HG03354 (cell line): Measurements from ENCODE around the gene EIPR1.
"Not testable (repeated sequence)": the region's sequence is repeated elsewhere in the genome, so short reads cannot be mapped to it uniquely, and the experiment has no call there.

Experiments used
- ATAC-seq: cut with Tn5 transposase; IDR thresholded peaks from one replicate; pipeline ENCODE4 v1.9.1; 2021; ENCODE audit warnings: mild to moderate bottlenecking; ENCODE audit not compliant: unreplicated experiment, poor library complexity, severe bottlenecking

The EIPR1 gene

GRCh38 chr2:3189076-3189591 is 188.5 kb downstream of the EIPR1 start:
- ATAC-seq = no peak

DNA sequence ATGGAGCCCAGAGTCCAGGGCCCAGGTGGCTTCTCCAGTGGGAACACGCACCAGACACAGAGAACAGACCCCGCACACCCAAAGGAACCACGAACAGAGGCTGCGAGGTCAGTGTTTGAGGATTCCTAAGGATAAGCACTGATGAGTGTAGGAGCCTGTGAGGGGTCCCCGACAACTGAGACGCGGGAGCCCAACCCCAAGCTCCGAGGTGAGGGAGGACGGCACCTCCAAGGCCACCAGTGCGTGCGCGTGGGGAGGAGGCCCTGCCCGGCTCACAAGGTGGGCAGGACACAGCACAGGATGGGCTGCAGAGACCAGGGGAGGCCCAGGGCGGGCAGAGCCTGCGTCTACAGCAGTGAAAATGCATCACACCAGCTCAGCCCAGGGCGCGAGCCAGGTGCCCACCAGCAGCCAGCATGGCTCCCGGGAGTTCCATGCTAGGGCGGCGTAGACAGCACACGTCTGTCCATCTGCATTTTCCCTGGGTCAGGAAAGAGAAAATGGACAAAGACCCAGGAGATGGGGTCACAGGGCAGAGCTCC is 189.1 kb downstream of the EIPR1 start:
- ATAC-seq = no peak

DNA sequence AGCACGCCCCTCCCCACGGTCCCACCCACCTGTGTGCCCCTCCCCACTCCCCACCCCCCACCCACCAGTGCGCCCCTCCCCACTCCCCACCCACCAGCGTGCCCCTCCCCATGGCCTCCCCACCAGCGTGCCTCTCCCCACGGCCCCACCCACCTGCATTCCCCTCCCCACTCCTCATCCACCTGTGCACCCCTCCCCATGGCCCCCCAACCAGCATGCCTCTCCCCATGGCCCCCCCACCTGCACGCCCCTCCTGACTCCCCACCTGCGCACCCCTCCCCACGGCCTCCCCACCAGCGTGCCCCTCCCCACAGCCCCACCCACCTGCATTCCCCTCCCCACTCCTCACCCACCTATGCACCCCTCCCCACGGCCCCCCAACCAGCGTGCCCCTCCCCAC is 190.2 kb downstream of the EIPR1 start:
- no peak for ATAC-seq

DNA sequence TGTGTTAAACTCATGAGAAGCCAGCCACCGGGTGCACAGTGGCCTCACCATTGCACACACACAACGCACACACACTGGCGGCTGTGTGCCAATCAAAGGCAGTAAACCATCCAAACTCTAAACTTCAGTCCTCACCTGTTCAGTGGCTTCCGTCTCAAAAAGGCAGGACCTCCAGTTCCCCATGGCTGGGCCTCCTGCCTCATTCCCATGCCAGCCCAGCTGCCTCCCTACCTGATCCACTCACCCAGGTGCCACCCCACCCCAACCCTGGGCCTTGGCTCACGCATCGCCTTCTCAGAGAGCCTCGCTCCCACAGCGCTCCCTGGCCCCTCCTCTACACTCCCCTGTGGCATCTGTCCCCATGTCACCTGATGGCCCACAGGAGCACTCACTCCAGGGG is 190.9 kb downstream of the EIPR1 start:
- ATAC-seq = no peak

- no peak for ATAC-seq
These were observed 191.7 kb downstream of the EIPR1 start for GRCh38 chr2:3185910-3186309.

- ATAC-seq = no peak
These were observed 192.4 kb downstream of the EIPR1 start for GRCh38 chr2:3185256-3185655.

DNA sequence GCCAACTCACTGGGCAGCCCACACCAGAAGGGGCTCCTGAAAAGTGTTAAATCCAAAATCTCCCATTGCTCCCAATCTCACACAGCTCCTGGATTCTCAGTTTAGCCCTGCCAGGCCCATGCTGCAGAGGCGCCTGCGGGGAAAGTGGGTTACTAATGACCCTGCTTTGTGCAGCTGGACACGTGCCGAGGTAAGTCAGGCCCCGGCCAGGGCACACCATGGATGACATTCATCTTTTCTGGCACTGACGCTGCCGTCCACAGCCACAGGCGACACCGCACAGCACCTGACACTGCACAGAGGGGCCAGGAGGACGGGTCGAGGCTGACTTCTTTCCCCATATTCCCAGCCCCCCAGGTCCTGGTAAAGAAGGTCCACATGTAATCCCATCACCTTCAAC is 193.5 kb downstream of the EIPR1 start:
- ATAC-seq = no peak

DNA sequence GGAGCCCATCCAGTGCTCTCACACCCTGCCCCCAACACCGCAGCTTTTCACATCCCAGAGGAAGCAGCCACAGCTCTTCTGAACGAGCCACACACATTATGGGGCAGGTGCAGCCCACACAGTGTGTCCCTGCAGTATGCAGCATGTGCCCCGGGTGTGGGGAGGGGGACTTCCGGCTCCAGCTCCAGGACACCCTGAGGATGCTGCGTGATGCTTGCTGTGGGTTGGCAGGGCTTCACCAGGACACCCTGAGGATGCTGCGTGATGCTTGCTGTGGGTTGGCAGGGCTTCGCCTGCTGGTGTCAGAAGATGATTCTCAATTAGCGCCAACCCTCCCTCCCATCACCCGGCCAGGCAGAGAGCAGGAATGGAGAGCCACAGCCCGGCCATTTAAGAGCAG is 193.9 kb downstream of the EIPR1 start:
- ATAC-seq = no peak

DNA sequence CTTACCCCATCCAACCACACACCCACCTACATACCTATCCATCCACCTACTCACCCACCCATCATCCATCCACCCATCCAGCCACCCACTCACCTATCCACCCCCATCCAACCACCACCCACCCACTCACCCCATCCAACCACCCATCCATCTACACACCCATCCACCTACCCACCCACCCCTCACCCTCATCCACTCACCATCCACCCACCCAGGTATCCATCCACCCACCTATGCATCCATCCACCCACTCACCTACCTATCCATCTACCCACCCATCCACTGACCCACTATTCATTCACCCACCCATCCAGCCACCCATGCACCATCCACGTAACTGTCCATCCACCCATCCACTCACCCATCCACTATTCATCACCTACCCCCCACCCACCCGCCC is 194.8 kb downstream of the EIPR1 start:
- no peak for ATAC-seq

GRCh38 chr2:3181416-3182010 is 196.1 kb downstream of the EIPR1 start:
- ATAC-seq = no peak

GRCh38 chr2:3180909-3181221 is 196.8 kb downstream of the EIPR1 start:
- not testable (repeated sequence) for ATAC-seq

GRCh38 chr2:3180082-3180908 is 197.3 kb downstream of the EIPR1 start:
- ATAC-seq = no peak

- ATAC-seq = no peak
These were observed 198.0 kb downstream of the EIPR1 start for GRCh38 chr2:3179626-3180025.

DNA sequence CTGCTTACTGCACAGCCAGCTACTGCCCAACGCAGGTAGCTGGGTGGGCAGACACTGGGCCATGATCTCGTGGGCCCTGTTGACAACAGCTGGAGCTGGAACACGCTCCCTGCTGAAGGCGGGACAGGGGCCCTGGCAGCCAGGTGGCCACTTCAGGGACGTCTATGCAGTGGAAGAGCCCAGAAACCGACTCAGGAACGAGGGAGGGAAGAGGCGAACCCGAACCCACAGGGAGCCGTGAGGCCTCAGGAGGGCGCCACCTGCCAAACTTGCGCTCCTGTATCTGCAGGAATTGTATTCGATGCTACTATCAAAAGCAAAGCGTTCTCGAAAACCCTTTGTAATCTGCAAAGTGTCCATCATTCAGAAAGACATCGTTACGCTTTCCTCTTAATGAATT is 198.4 kb downstream of the EIPR1 start:
- no peak for ATAC-seq

DNA sequence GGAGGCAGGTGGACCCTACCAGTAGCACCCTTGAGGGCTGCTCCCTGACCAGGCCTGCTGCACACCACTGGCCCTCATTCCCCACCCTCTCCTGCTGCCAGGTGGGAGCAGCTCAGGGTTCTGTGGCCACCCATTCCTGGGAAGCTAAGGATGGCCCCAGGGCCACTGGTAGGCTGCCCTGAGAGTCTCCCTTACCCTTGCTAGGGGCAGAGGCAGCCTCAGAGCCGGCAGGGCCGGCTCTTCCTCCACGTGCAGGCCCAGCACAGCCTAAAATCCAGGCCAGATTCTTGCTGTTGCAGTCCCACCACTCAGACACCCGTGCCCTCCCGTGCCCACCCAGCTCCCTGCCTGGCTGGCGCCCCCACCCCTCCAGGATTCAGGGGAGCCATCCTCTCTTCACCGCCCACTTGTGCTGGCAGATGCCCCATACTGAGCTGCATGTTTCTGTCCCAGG is 199.0 kb downstream of the EIPR1 start:
- no peak for ATAC-seq

DNA sequence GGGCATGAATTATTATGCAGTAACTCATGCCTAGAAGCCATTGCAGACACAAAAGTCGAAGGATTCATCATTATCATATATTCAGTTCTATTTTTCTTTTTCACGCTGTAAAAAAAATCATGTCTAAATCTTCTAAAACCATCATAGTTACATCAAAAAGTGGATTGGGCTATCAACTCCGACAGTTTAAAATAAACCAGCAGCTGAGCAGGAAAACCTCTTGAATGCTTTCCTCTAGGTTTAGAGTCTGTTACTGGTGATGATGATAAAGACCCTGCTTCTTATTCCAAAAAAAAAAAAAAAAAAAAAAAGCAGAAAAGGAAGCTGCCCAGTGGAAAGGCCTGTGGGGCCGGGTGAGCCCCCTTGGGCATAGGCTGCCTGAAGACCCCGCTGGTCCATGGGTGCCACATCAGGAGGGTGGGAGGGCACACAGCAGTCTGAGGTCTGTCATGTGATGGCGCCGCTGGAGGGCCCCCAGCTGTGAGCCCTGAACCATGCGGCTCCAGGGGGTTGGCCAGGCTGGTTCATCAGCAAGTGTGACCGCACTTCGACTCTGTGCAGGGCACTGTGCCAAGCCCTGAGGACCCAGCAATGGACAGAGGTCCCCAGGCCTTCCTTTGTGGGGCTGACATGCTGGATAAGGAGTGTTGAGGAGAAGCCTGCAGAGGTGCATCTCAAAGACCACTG is 199.6 kb downstream of the EIPR1 start:
- no peak for ATAC-seq

DNA sequence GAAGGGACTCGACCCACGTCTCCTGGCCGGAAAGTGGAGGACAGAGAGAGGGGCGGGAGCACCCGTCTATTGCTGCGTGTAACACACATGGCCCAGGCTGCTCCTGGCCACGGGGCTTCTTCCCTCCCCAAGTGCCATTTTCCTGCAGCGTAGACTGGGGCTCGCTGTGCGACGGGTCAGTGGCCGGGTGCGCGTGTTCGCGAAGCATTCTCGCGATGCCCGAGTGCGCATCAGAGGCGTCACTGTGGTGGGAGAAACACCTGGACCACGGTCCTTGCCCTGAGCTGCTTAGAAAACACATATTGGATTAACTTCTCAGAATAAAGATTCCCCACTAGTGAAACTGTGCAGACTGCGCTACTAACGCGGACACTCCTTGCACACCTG is 200.8 kb downstream of the EIPR1 start:
- ATAC-seq = no peak

- no peak for ATAC-seq
These were observed 201.3 kb downstream of the EIPR1 start for GRCh38 chr2:3176071-3176868.

GRCh38 chr2:3175568-3175955 is 202.1 kb downstream of the EIPR1 start:
- no peak for ATAC-seq
